DMS153 treated with DMSO at 0.1 percent for 48 hours (cell line): Measurements from ENCODE around the gene HAO1.
A peak's percentile ranks its signal among the peaks of the same experiment; 100 is the strongest.
"Not testable (repeated sequence)": the region's sequence is repeated elsewhere in the genome, so short reads cannot be mapped to it uniquely, and the experiment has no call there.

ENCODE experiments used
- DNase-seq: peaks from one replicate; lab custom pipeline; 2025; ENCODE audit not compliant: unreplicated experiment; lab: John Stamatoyannopoulos, UW

HAO1 gene

DNA sequence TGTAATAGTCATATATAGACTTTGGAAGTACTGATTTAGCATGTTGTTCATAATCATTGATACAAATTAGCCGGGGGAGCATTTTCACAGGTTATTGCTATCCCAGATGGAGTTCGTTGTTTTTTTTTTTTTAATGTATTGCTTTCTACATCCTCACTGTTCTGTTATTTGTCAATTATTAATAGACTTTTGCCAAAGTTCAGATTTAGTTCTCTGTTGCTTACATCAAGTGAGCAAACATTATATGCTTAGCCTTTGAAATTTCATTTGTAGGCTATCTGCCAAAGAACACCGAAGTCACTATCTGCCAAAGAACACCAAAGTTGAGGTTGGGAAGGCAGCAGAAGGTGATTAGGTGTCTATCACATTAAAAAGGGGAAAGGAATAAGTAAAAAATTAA lies at the start of gene HAO1:
Gene HAO1 (minus strand): TSS at position 118 of the 400 bp plus-strand sequence. CDS start 36 bp downstream, at position 82.
- no peak for DNase-seq

DNA sequence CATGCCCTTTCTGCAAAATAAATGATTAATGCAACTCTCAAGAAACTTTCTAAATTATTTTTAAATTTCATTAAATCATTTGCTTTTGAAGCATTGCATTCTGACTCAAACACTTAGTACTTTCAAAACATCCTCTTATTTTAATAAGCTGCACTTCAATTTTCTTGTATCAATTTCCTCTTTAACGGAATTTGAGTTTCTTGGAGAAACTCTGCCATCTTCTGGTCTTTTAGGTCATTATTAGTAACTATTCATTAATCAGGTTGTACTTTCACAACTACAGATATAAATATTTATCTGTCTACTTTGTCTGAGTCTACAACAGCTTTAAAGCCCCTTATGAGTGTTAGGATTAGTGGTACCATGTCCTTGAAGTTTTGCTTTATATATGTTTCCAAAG lies 49.1 kb upstream of the HAO1 start:
- DNase-seq = no peak

GRCh38 chr20:7985916-7986315 lies 45.7 kb upstream of the HAO1 start:
- DNase-seq = no peak

DNA sequence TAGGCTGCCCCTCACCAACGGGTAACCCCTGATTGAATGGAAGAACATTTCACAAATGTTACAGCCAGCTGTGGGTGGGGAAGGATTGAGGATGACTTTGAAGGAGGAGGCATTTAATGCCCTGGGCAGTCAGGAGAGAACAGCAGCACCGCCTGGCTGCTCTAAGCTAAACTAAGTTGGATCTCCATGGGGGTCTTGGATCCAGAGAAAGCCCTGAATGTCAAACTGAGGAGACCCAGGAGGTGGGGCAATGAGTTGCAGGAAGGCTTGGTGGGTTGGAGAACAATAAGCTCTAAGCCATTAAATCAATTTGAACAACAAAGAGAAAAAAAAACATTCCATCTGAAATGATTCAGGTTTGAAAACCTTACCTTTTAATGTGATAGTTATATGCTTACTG lies 43.9 kb upstream of the HAO1 start:
- DNase-seq = no peak

DNA sequence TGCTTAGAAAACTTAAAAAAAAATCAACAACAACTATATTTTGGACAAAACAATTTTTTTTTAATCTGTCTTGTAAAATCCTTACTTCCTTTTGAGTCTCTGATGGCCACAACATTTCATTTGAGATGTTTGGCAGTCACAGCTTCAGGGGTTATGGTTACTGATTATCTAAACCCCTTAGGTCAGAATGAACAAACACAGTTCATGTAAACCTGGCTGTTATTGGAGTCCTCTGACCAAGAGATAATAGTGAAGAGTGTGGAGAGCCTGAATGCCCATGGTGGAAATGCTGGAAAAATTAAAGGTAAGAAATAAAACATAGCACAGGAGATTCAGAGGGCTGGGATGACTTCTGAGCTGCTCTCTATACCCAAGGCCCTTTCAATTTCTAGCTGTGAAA lies 41.1 kb upstream of the HAO1 start:
- DNase-seq = no peak

GRCh38 chr20:7980332-7981046 lies 40.2 kb upstream of the HAO1 start:
- DNase-seq = peak; percentile 13

DNA sequence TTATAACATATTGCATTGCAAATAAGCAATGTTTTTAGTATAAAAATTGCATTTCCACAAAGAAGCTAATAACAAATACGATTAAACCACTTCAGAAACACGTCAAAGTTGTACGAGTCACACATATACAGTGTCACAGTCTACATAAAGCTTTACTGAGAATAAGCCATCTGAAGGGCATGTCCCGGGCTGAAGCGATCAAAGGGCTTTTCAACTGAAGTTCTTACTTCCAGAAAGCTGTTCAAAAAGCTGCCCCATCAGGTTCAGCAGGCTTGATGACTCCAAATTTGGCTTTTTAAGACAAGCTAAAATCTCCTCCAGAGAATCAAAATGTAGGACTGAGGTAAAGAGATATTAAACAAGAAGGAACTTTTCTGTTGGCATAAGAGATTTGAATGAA lies 37.5 kb upstream of the HAO1 start:
- DNase-seq = no peak

DNA sequence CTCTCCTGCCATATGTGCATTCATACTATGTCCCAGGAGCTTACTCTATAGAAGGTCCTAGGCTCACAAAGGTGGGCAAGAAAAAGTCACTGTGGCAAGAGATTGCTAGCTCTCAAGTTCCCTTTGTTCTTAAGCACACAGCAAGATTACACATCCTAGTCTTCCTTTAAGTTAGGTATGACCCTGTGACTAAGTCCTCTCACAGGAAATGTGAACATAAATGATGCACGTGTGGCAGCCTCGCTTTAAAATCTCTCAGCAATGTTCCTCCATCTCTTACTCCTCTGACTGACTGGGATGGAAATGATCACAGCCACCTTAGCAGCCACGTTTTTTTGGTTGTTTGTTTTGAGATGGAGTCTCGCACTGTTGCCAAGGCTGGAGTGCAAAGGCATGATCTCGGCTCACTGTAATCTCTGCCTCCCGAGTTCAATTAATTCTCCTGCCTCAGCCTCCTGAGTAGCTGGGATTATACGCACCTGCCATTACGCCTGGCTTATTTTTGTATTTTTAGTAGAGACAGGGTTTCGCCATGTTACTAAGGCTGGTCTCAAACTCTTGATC lies 35.7 kb upstream of the HAO1 start:
- DNase-seq = no peak

- DNase-seq = no peak
Observed at GRCh38 chr20:7974785-7975435, 34.7 kb upstream of the HAO1 start.

DNA sequence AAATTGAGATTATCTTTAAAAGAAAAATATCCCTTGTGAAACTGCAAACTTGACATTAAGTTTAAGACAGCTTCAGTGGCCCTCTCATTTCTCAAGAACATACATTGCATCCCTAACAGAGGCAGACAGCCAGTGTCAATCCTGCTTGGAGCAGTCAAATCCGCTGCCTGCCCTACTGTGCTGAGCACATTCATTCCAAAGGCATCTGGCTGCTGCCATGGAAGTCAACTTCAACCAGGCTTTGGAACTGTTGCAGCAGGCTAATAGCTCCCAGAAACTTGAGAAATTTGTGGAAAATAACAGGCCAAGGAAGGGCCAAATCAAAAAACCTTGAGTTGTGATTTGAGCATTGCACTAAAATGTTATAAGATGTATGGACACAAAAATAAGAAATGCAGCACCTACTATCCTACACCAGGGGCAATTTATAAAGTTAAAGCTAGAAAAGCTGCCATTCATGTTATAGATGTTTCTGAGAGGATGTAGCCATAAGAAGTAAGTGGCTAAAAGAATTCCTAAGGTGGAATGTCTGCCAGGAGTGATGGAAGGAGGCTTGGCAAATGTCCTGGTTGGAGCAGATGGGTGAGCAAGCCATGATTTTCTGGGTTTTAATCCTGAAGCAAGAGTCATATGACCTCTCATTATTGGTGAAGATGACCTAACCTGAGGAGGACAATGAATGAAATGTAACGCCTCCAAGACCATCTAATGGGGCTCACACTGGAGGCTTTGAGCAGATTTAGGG lies 31.4 kb upstream of the HAO1 start:
- no peak for DNase-seq

DNA sequence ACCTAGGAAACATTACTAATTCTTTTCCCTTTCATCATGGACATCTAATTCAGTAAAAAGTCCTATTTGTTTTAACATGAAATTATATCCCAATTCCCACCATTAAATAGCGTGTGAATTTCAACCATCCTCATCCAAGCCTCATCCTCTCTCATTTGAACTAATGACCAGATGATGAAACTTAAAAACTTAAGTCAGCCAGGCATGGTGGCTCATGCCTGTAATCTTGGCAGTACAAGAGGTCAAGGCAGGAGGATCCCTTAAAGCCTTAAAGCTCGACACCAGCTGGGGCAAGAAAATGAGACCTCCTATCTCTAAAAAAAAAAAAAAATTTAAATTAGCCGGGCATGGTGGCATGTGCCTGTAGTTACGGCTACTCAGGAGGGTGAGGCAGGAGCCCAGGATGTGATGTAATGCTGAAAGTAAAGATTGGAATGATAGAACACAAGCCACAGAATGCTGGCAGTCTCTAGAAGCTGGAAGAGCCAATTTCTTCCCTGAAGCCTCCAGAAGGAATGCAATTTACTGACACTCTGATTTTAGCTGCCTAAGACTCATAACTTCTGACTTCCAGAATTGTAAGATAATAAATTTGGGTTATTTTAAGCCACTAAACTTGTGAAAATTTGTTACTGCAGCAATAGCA lies 27.1 kb upstream of the HAO1 start:
- DNase-seq = no peak

DNA sequence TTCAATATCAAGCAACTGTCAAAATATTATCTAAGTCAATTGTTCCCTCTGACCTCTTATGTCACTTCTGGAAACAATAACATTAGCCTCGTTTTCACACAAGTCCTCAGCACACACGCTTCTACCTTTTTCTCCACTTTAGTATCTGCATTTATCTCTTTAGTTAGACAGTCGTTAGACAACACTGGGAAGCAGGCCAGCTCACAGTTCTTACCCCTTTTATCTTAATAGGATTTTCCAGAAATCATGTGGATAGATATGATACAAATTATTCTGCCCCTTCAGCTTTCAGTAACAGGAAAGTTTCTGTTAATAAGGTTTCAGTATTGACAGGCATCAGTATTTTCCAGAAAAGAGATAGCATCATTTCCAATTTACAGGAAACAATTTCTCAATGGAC lies 25.9 kb upstream of the HAO1 start:
- DNase-seq = no peak

DNA sequence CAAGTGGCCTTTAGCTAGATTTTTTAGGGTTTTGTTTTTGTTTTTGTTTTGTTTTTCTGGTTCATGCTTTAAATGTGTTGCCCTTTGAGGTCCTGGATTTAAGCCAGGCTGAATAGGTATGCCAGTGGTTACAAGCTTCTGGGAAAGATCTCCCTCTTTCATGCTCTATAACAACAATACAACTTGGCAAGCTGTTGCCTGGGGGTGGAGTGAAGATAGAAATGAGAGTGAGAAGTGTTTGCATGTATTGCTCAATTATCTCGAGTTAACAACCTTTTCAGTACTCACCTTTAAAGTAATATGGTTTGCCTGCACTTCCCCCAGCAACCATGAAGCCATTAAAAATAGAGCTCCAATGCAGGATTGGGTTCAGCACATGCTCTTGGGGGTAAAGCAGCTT lies 19.2 kb upstream of the HAO1 start:
- DNase-seq = no peak

DNA sequence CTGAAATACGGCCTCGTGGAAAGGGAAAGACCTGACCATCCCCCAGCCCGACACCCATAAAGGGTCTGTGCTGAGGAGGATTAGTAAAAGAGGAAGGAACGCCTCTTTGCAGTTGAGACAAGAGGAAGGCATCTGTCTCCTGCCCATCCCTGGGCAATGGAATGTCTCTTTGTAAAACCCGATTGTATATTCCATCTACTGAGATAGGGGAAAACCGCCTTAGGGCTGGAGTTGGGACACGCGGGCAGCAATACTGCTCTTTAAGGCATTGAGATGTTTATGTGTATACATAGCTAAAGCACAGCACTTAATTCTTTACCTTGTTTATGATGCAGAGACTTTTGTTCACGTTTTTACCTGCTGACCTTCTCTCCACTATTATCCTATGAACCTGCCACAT lies 16.3 kb upstream of the HAO1 start:
- DNase-seq = not testable (repeated sequence)

- DNase-seq = no peak
Observed at GRCh38 chr20:7950387-7950786, 10.1 kb upstream of the HAO1 start.

GRCh38 chr20:7943891-7944290 lies 3.6 kb upstream of the HAO1 start:
- DNase-seq = no peak

GRCh38 chr20:7939663-7940062 lies 595 bp downstream of the HAO1 start:
- DNase-seq = no peak

DNA sequence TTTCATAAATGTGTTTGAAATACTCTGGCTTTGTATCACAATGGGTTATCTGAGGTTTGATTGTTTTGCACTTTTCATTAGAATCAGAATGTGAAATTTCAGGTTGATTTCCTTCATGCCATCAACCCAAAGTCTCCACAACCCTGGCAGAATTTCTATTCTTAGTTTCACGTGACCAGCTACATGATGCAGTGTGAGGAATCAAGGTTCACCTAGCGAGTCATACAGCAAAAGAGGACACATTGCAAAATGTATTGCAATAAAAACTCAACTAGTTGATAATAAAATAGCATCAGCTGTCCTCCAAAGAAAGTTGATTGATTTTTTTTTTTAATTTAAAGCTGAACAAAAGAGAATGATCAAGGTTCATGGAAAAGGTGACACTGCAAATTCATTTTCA lies 2.2 kb downstream of the HAO1 start:
- no peak for DNase-seq

- DNase-seq = no peak
Observed at GRCh38 chr20:7937328-7937727, 2.9 kb downstream of the HAO1 start.

GRCh38 chr20:7935027-7935551 lies 5.2 kb downstream of the HAO1 start:
- DNase-seq = no peak

GRCh38 chr20:7933346-7933745 lies 6.9 kb downstream of the HAO1 start:
- no peak for DNase-seq
